DMS53 treated with DMSO at 0.1 percent for 48 hours (cell line): ENCODE measurements around the gene NPLOC4.
"Not testable (repeated sequence)": the region's sequence is repeated elsewhere in the genome, so short reads cannot be mapped to it uniquely, and the experiment has no call there.

Source experiments
- DNase-seq: peaks from one replicate; lab custom pipeline; 2025; ENCODE audit not compliant: unreplicated experiment; lab: John Stamatoyannopoulos, UW

NPLOC4 gene

GRCh38 chr17:81636505-81637288 lies at the start of gene NPLOC4, which contains the start of gene TSPAN10:
TSS of gene NPLOC4 (minus strand) at chr17:81637112. CDS start at chr17:81636930, 182 bp downstream.
TSS of gene TSPAN10 (plus strand) at chr17:81637196. CDS start at chr17:81642413, 5,217 bp downstream.
- DNase-seq = peak; percentile 47

GRCh38 chr17:81686614-81687013 lies 49.7 kb upstream of the NPLOC4 start:
- no peak for DNase-seq

- DNase-seq = no peak
Observed at GRCh38 chr17:81685108-81685507, 48.2 kb upstream of the NPLOC4 start.

- DNase-seq = no peak
Observed at GRCh38 chr17:81684442-81684911, 47.6 kb upstream of the NPLOC4 start.

GRCh38 chr17:81683584-81684441 lies 46.9 kb upstream of the NPLOC4 start, which contains the start of the genes ARL16 and HGS:
TSS of gene ARL16 (minus strand) at chr17:81683797. CDS start at chr17:81683753, 44 bp downstream.
TSS of gene HGS (plus strand) at chr17:81684011. CDS start at chr17:81684067, 56 bp downstream.
- peak; percentile 96 for DNase-seq

- DNase-seq = no peak
Observed at GRCh38 chr17:81683208-81683583, 46.3 kb upstream of the NPLOC4 start.

GRCh38 chr17:81682565-81683207 lies 45.8 kb upstream of the NPLOC4 start:
- DNase-seq = no peak

GRCh38 chr17:81681672-81682071 lies 44.8 kb upstream of the NPLOC4 start:
- DNase-seq = no peak

GRCh38 chr17:81680150-81680549 lies 43.2 kb upstream of the NPLOC4 start:
- no peak for DNase-seq

- no peak for DNase-seq
Observed at GRCh38 chr17:81676906-81677305, 40.0 kb upstream of the NPLOC4 start.

GRCh38 chr17:81675515-81676221 lies 38.8 kb upstream of the NPLOC4 start:
- DNase-seq = not testable (repeated sequence)

- no peak for DNase-seq
Observed at GRCh38 chr17:81673561-81674258, 36.8 kb upstream of the NPLOC4 start.

- DNase-seq = no peak
Observed at GRCh38 chr17:81672954-81673353, 36.0 kb upstream of the NPLOC4 start.

GRCh38 chr17:81672504-81672903 lies 35.6 kb upstream of the NPLOC4 start:
- no peak for DNase-seq

GRCh38 chr17:81667754-81668153 lies 30.8 kb upstream of the NPLOC4 start:
- no peak for DNase-seq

- peak; percentile 86 for DNase-seq
Observed at GRCh38 chr17:81666342-81667191, 29.7 kb upstream of the NPLOC4 start, which contains the start of the genes CCDC137 and OXLD1. TSS of gene CCDC137 (plus strand) at chr17:81666737. CDS start at chr17:81666767, 30 bp downstream. TSS of gene OXLD1 (minus strand) at chr17:81666605. CDS start at chr17:81666577, 28 bp downstream.

- no peak for DNase-seq
Observed at GRCh38 chr17:81666092-81666341, 29.1 kb upstream of the NPLOC4 start.

- no peak for DNase-seq
Observed at GRCh38 chr17:81665205-81666091, 28.5 kb upstream of the NPLOC4 start.
